Activated T-helper 9 cell treated with anti-CD3 and anti-CD28 coated beads, Interleukin-2, amount 50 U/mL, for 16 hours (primary cell): ENCODE results near the gene MARCHF9.

Experiments used
- DNase-seq: peaks from one replicate; pipeline ENCODE4 v3.0.0-alpha.2; 2020; ENCODE audit warnings: low read depth

Gene MARCHF9

GRCh38 chr12:57800965-57801364 lies 46.1 kb downstream of the MARCHF9 start:
- no peak for DNase-seq

GRCh38 chr12:57802607-57803006 lies 47.7 kb downstream of the MARCHF9 start:
- no peak for DNase-seq

GRCh38 chr12:57803319-57803893 lies 48.5 kb downstream of the MARCHF9 start:
- no peak for DNase-seq

GRCh38 chr12:57806677-57807076 lies 51.8 kb downstream of the MARCHF9 start:
- no peak for DNase-seq

- no peak for DNase-seq
These were observed 52.4 kb downstream of the MARCHF9 start for GRCh38 chr12:57807285-57807684.

- no peak for DNase-seq
These were observed 53.4 kb downstream of the MARCHF9 start for GRCh38 chr12:57808351-57808750.

- DNase-seq: no peak
These were observed 54.5 kb downstream of the MARCHF9 start for GRCh38 chr12:57809425-57809824.
